HUES6 (cell line): Measurements from ENCODE around the gene WLS.
A peak's percentile ranks its signal among the peaks of the same experiment; 100 is the strongest.

ENCODE experiments used
- H3K27ac ChIP-seq: 2 replicates; pipeline ENCODE4 v1.7.0; 2013; ENCODE audit warnings: low read depth, mild to moderate bottlenecking, low read length, inconsistent platforms
- H3K27me3 ChIP-seq: 2 replicates; pipeline ENCODE4 v1.6.1; 2013; ENCODE audit warnings: low read length; ENCODE audit not compliant: control insufficient read depth, insufficient read depth
- H3K36me3 ChIP-seq: 2 replicates; pipeline ENCODE4 v1.6.1; 2013; ENCODE audit warnings: low read length; ENCODE audit not compliant: control insufficient read depth, insufficient read depth
- H3K4me1 ChIP-seq: 2 replicates; pipeline ENCODE4 v1.6.1; 2013; ENCODE audit warnings: low read length; ENCODE audit not compliant: control insufficient read depth, insufficient read depth
- H3K4me3 ChIP-seq: 2 replicates; pipeline ENCODE4 v1.5.1; 2013; ENCODE audit warnings: low read depth, low read length
- H3K9ac ChIP-seq: one replicate; pipeline ENCODE4 v1.6.1; 2013; ENCODE audit warnings: mild to moderate bottlenecking, low read length
- H3K9me3 ChIP-seq: 2 replicates; pipeline ENCODE4 v1.6.1; 2013; ENCODE audit warnings: low read depth, low read length; ENCODE audit not compliant: control insufficient read depth, insufficient read depth

The WLS gene

DNA sequence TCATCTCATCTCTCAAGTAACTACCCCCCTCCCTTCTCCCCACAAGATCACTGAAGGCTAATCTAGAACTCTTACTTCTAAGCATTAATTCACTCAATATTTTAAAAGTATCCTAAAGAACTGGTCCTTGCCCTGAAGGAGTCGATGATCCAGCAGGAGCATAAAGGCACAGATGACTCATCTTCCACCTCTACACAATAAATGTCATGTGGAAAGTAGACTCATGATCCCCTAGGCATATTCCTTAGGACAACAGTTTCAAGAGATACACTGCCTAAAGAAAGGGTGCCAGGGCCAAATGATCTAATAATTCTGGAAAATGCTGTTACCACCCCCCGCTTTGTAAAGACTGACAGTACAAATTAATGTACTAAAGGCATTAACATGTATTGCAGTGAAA lies 96.1 kb downstream of the WLS start:
- Histone ChIP-seq H3K36me3 (peaks cover 56% of the 10 kb centered on the region; the same call in 1 of the 2 replicates), H3K4me1 (peaks cover 3% of the 10 kb centered on the region), H3K9me3 (no peaks in the 10 kb centered on the region), H3K27ac (no peak overlapping the region), H3K9ac (no peak overlapping the region), H3K4me3 (no peak overlapping the region), H3K27me3 (no peaks in the 10 kb centered on the region)

DNA sequence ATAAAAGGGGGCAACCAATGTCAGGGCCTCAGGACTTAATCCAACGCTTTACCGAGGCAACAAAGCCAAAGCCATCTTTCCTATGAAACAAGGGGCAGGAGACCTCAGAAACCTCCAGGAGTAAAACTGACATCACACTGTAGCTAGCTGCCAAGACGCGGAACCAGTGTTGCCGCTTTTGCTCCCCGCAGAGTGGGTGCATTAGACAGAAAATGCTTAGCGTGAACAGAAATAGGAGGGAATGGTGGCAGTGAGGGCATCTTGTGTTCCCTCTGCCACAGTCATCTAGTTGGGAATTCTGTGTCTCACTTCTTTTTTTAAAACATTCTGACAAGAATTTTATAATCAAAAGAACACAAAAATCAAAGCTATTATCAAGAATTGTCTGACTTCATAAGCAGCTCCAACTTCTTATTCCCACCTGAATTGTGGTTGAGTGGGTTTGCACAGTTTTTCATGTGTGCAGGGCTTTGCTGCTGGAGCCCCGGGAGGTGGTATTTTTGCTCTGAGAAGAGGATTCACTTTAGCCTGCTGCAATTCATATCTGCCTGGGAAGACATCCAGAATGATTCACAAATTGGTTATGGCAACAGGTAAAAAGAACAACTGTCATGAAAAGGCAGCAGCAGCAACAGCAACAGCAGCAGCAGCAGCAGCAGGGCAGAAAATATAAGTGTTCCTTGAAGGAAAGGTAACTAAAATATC lies 99.7 kb downstream of the WLS start:
- peaks cover 49% of the 10 kb centered on the region; the same call in 1 of the 2 replicates for H3K36me3 ChIP-seq

DNA sequence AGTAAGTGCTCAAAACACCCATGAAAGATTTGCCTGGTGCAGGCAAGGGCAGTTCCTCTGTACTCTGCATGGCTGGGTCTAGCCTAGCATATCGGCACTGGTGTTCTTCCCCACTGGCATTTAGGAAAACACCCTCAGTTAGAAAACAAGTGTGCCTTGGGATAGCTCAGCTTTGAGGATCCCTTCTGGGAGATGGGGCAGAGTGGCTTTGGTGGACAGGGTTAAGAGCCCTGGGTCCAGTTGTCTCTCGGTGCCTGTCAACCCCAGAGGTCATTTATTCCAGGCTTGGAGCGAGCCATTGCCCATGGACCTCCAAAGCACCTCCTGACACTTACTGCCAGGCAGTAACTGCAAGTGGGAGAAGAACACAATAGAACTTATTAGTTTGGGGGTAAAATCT lies 101.1 kb downstream of the WLS start:
- H3K4me1 ChIP-seq = peaks cover 24% of the 10 kb centered on the region
- H3K9ac ChIP-seq = no peak overlapping the region
- H3K27ac ChIP-seq = no peak overlapping the region
- H3K4me3 ChIP-seq = no peak overlapping the region
- H3K9me3 ChIP-seq = no peaks in the 10 kb centered on the region
- H3K27me3 ChIP-seq = no peaks in the 10 kb centered on the region
- peaks cover 38% of the 10 kb centered on the region; the same call in 1 of the 2 replicates for H3K36me3 ChIP-seq

More for the DNA sequence above, 99.7 kb downstream of the WLS start:
- no peaks in the 10 kb centered on the region for H3K9me3 ChIP-seq
- no peak overlapping the region for H3K9ac ChIP-seq
- H3K27ac ChIP-seq = no peak overlapping the region
- peaks cover 23% of the 10 kb centered on the region for H3K4me1 ChIP-seq
- H3K27me3 ChIP-seq = no peaks in the 10 kb centered on the region
- H3K4me3 ChIP-seq = no peak overlapping the region

DNA sequence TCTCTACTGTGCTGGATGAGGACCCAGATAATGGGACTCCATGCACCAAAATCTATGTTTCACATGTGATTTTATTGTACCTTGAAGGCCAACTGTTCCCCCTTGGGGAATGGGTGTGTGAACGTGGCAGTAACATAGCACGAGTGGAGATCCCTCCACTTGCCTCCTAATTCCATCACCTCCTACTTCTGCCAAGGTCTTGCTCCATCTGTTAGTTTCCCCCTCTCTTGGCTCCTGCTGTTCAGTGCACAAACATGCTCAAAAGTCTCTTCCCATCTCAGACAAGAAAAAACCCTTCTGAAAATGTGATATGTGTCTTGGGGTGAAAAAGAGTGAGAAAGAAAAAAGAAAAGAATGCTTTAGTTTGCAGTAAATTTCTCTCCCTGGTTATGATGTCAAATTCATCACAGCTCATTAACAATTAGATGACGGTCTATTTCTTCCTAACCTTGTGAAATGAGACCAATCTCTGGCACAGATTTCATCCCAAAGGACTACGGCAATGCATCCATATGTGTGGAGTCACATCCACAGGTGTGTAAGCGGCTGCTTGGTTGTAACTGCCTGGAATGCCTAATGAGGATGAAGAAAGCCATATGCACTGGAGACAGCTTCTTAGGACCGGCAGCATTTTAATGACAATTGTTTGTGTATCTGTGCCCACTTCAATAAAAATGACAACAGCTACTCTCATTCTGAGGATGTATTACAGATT lies 102.6 kb downstream of the WLS start:
- no peak overlapping the region for H3K27ac ChIP-seq
- H3K27me3 ChIP-seq = no peaks in the 10 kb centered on the region
- H3K4me3 ChIP-seq = no peak overlapping the region
- no peaks in the 10 kb centered on the region for H3K9me3 ChIP-seq
- peaks cover 24% of the 10 kb centered on the region for H3K4me1 ChIP-seq
- H3K9ac ChIP-seq = no peak overlapping the region
- peaks cover 36% of the 10 kb centered on the region; the same call in 1 of the 2 replicates for H3K36me3 ChIP-seq

DNA sequence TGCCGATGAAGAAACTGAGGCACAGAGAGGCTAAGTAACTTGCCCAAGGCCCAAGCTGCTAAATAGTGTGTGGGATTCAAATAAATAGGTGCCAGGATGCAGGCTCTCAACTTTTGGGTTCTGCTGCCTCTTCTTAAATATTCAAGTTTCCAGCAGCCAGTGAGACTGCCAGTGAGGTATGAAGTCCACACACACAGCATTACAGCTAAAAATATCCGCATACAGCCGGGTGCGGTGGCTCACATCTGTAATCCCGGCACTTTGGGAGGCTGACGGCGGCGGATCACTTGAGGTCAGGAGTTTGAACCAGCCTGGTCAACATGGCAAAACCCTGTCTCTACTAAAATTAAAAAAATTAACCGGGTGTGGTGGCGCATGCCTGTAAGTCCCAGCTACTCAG lies 103.5 kb downstream of the WLS start:
- H3K27ac ChIP-seq = peak overlapping the region; percentile 8; the same call in 1 of the 2 replicates
- H3K36me3 ChIP-seq = peaks cover 32% of the 10 kb centered on the region; the same call in 1 of the 2 replicates
- no peak overlapping the region for H3K4me3 ChIP-seq
- H3K9ac ChIP-seq = no peak overlapping the region
- H3K27me3 ChIP-seq = no peaks in the 10 kb centered on the region
- no peaks in the 10 kb centered on the region for H3K9me3 ChIP-seq
- peaks cover 24% of the 10 kb centered on the region for H3K4me1 ChIP-seq

DNA sequence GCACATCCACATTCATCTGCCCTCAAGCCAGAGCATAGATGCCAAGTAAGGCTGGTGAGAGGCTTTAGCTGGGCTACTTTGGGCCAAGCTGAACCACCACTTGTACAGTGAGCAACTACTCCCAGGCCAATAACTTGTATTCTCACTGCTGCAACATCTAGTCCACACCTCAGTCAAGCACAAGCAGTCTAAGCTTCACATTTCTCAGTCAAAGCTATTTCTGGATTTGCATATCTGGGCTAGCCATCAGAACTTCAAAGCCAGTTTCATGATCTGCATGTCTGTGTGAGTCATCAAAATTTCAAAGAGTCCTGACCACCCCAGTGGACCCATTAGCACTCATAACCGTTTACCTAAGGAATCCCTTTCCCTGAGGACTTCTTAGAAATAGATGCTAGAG lies 104.2 kb downstream of the WLS start:
- Histone ChIP-seq H3K9ac (peak overlapping the region; percentile 20), H3K4me1 (peaks cover 24% of the 10 kb centered on the region), H3K27me3 (no peaks in the 10 kb centered on the region), H3K4me3 (no peak overlapping the region; the same call in 1 of the 2 replicates), H3K27ac (peak overlapping the region; percentile 8; the same call in 1 of the 2 replicates), H3K9me3 (no peaks in the 10 kb centered on the region), H3K36me3 (peaks cover 27% of the 10 kb centered on the region; the same call in 1 of the 2 replicates)

DNA sequence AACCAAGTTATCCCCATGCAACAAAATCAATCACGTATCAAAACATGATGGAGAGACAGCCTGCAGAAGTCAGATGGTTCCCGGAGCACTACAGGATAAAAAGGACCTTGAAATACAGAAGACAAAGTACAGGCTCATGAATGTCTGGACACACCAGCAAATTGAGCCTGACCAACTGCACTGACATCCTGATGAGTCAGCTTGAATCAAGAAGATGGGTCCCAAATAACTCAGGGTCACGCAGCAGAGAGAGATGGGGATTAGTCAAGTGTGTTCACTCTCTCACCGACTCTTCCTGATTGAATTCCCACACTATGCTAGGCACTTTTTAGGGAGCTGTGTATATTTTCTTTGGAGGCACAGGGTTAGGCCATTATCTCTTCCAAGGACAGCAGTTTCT lies 110.8 kb downstream of the WLS start:
- Histone ChIP-seq H3K27ac (no peak overlapping the region), H3K9me3 (no peaks in the 10 kb centered on the region), H3K36me3 (peaks cover 5% of the 10 kb centered on the region; the same call in 1 of the 2 replicates)

DNA sequence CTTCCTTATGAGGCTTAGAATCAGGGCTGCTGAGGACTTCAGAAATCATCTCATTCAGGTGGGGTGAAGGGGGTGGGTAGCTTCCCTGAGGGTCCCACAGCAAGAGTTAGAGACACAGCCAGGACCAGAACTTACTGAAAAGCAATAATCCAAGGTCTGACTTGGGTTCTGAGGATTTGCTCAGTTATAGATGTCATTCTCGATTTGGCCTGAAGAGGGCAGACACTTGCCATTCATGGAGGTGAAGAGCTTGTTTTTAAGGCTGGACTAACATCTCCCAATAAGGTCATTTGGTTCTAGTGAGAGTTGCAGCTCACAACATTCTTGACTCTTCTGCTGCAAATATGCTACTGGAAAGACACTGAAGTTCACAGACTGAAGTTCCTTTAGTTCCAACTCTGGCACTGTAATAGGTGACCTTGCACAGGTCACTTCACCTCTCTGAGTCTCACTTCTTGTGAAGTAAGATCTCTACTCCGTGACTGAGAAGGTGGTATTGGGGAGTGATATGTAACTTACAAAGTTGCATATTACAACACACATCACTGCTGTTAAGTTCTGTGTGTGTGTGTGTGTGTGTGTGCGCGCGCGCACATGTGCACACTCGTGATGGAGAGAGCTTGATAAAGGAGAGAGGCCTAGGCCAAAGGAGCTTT lies 112.1 kb downstream of the WLS start:
- no peak overlapping the region; the same call in 1 of the 2 replicates for H3K27ac ChIP-seq
- no peaks in the 10 kb centered on the region for H3K9me3 ChIP-seq
- H3K4me3 ChIP-seq = no peak overlapping the region
- H3K4me1 ChIP-seq = peaks cover 4% of the 10 kb centered on the region; the same call in 1 of the 2 replicates
- H3K36me3 ChIP-seq = no peaks in the 10 kb centered on the region; the same call in 1 of the 2 replicates
- no peaks in the 10 kb centered on the region for H3K27me3 ChIP-seq
- no peak overlapping the region for H3K9ac ChIP-seq

More for the DNA sequence above, 110.8 kb downstream of the WLS start:
- Histone ChIP-seq H3K9ac (no peak overlapping the region), H3K27me3 (no peaks in the 10 kb centered on the region), H3K4me1 (peaks cover 4% of the 10 kb centered on the region; the same call in 1 of the 2 replicates), H3K4me3 (no peak overlapping the region)

DNA sequence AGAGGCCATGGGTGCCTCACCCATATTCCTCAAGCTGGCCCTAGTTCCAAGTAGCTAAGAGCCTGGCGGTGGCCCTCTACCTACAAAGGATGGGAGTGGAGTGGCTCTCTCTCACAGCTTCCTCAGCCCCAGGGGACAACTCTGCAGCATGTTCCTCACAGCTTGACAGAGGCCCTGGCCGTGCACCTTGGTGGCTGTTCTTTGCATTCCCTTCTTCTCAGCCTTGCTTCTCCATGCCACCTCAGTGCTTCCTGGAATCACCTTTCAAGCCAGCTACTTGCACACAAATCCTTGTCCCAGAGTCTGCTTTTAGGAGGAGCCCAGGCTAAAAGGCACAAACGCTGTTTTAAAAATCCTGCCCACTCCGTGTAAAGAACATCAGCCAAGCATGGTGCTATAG lies 112.9 kb downstream of the WLS start:
- no peak overlapping the region for H3K27ac ChIP-seq
- H3K4me3 ChIP-seq = no peak overlapping the region
- H3K36me3 ChIP-seq = no peaks in the 10 kb centered on the region; the same call in 1 of the 2 replicates
- peaks cover 4% of the 10 kb centered on the region; the same call in 1 of the 2 replicates for H3K4me1 ChIP-seq
- H3K9me3 ChIP-seq = no peaks in the 10 kb centered on the region
- H3K27me3 ChIP-seq = no peaks in the 10 kb centered on the region
- no peak overlapping the region for H3K9ac ChIP-seq

DNA sequence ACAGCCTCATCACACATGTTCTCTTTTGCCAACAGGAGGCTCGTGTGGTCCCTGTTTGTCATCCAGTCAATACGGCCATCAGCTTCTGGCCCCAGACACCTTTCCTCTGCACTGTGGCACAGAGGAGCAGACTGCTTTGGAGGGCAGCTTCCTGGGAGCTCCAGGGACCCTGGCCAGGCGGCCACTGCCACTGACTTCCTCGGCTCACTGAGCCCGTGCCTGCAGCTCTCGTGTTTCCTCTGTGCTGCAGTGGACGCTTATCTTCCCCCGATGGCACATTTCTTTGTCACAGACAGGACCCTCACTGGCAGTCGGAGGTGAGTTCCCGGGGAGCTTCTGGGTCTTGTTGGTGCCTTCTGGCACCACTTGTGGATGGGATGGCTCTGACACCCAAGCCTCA lies 114.9 kb downstream of the WLS start:
- Histone ChIP-seq H3K4me3 (no peak overlapping the region), H3K9me3 (no peaks in the 10 kb centered on the region)

More for the DNA sequence above, 114.9 kb downstream of the WLS start:
- Histone ChIP-seq H3K9ac (no peak overlapping the region), H3K27me3 (no peaks in the 10 kb centered on the region), H3K4me1 (peaks cover 4% of the 10 kb centered on the region; the same call in 1 of the 2 replicates), H3K36me3 (no peaks in the 10 kb centered on the region; the same call in 1 of the 2 replicates), H3K27ac (no peak overlapping the region)
